ENCODE results near the gene PPP1R13B.

Gene PPP1R13B

GRCh38 chr14:103740991-103741689 lies 106.2 kb downstream of the PPP1R13B start:
- no peak for DNase-seq (ENCODE audit: low spot score)

GRCh38 chr14:103739793-103740501 lies 107.4 kb downstream of the PPP1R13B start:
- no peak for DNase-seq (ENCODE audit: low spot score)

- DNase-seq (ENCODE audit: low spot score) = no peak
Observed at GRCh38 chr14:103739466-103739792, 107.9 kb downstream of the PPP1R13B start.

GRCh38 chr14:103738701-103739451 lies 108.5 kb downstream of the PPP1R13B start:
- no peak for DNase-seq (ENCODE audit: low spot score)

- no peak for DNase-seq (ENCODE audit: low spot score)
Observed at GRCh38 chr14:103738166-103738565, 109.2 kb downstream of the PPP1R13B start.

- DNase-seq (ENCODE audit: low spot score) = no peak
Observed at GRCh38 chr14:103737432-103738045, 109.8 kb downstream of the PPP1R13B start.

- DNase-seq (ENCODE audit: low spot score) = no peak
Observed at GRCh38 chr14:103736546-103737431, 110.6 kb downstream of the PPP1R13B start.

- DNase-seq (ENCODE audit: low spot score) = no peak
Observed at GRCh38 chr14:103735815-103736545, 111.4 kb downstream of the PPP1R13B start.

GRCh38 chr14:103735439-103735814 lies 111.9 kb downstream of the PPP1R13B start:
- DNase-seq (ENCODE audit: low spot score) = no peak

GRCh38 chr14:103735022-103735421 lies 112.4 kb downstream of the PPP1R13B start:
- DNase-seq (ENCODE audit: low spot score) = no peak

GRCh38 chr14:103734081-103734888 lies 113.1 kb downstream of the PPP1R13B start:
- no peak for DNase-seq (ENCODE audit: low spot score)

GRCh38 chr14:103733651-103734050 lies 113.7 kb downstream of the PPP1R13B start:
- no peak for DNase-seq (ENCODE audit: low spot score)

- no peak for DNase-seq (ENCODE audit: low spot score)
Observed at GRCh38 chr14:103732868-103733620, 114.3 kb downstream of the PPP1R13B start.

- no peak for DNase-seq (ENCODE audit: low spot score)
Observed at GRCh38 chr14:103731916-103732867, 115.2 kb downstream of the PPP1R13B start.

GRCh38 chr14:103731481-103731880 lies 115.9 kb downstream of the PPP1R13B start:
- DNase-seq (ENCODE audit: low spot score) = no peak

- DNase-seq (ENCODE audit: low spot score) = no peak
Observed at GRCh38 chr14:103730490-103731035, 116.8 kb downstream of the PPP1R13B start.

GRCh38 chr14:103729496-103730448 lies 117.6 kb downstream of the PPP1R13B start:
- DNase-seq (ENCODE audit: low spot score) = no peak
